Measurements from ENCODE around the gene C7. TPM values are rescaled to one million over a fixed set of nuclear protein-coding genes. Genes with fewer than 3 reads are reported as not detected.

Gene C7
- total and polyA plus RNA-seq, 8 donors, result 29.8 to 215 (median 56.6) TPM

- Histone ChIP-seq H3K9me3 (no peaks in the 10 kb centered on the region), H3K4me1 (no peaks in the 10 kb centered on the region), H3K27ac (no peak overlapping the region), H3K36me3 (no peaks in the 10 kb centered on the region), H3K27me3 (no peaks in the 10 kb centered on the region), H3K4me3 (no peak overlapping the region)
- ATAC-seq (no peak), FAIRE-seq (no peak), DNase-seq (no peak)
- TF ChIP-seq CTCF (IDR thresholded peaks at IDR 0.05), result no peak
- intact Hi-C loops (cut with DNase I), result no loop called here
- 33 to 46% methylated on average over 3 of the region's 3 CpGs for WGBS, 2 donors
These were observed 67.5 kb downstream of the C7 start for GRCh38 chr5:40976836-40977235.

GRCh38 chr5:40981420-40981819, 72.1 kb downstream of the C7 start:
- H3K27me3 ChIP-seq, result no peaks in the 10 kb centered on the region
- ATAC-seq, result no peak
- no peaks in the 10 kb centered on the region for H3K4me1 ChIP-seq
- 87 to 93% methylated on average over 9 of the region's 9 CpGs for WGBS, 2 donors
- no peak for FAIRE-seq
- intact Hi-C loops (cut with DNase I), result no loop called here
- H3K27ac ChIP-seq, result no peak overlapping the region
- no peak for TF ChIP-seq CTCF (IDR thresholded peaks at IDR 0.05)
- DNase-seq, result no peak
- no peaks in the 10 kb centered on the region for H3K36me3 ChIP-seq
- H3K4me3 ChIP-seq, result no peak overlapping the region
- H3K9me3 ChIP-seq, result no peaks in the 10 kb centered on the region

GRCh38 chr5:40983781-40984180, 74.5 kb downstream of the C7 start:
- Histone ChIP-seq H3K4me3 (no peak overlapping the region), H3K4me1 (no peaks in the 10 kb centered on the region), H3K27ac (no peak overlapping the region), H3K9me3 (no peaks in the 10 kb centered on the region), H3K36me3 (no peaks in the 10 kb centered on the region), H3K27me3 (no peaks in the 10 kb centered on the region)
- WGBS, 2 donors, result 75 to 79% methylated on average over 3 of the region's 3 CpGs
- ATAC-seq (no peak), DNase-seq (no peak), FAIRE-seq (no peak)
- TF ChIP-seq CTCF (IDR thresholded peaks at IDR 0.05), result no peak
- intact Hi-C loops (cut with DNase I), result no loop called here

- Histone ChIP-seq H3K9me3 (no peaks in the 10 kb centered on the region), H3K27ac (no peak overlapping the region), H3K36me3 (no peaks in the 10 kb centered on the region), H3K4me3 (no peak overlapping the region), H3K27me3 (no peaks in the 10 kb centered on the region), H3K4me1 (no peaks in the 10 kb centered on the region)
- no peak for DNase-seq
- WGBS, 2 donors, result 79% methylated on average over 3 of the region's 3 CpGs
- ATAC-seq, result no peak
- TF ChIP-seq CTCF (IDR thresholded peaks at IDR 0.05), result no peak
- intact Hi-C loops (cut with DNase I), result no loop called here
- FAIRE-seq, result no peak
These were observed 75.6 kb downstream of the C7 start for GRCh38 chr5:40984884-40985283.

GRCh38 chr5:40985501-40985900, 76.2 kb downstream of the C7 start:
- DNase-seq, result no peak
- Histone ChIP-seq H3K9me3 (no peaks in the 10 kb centered on the region), H3K27me3 (no peaks in the 10 kb centered on the region), H3K36me3 (no peaks in the 10 kb centered on the region), H3K4me3 (no peak overlapping the region), H3K4me1 (peaks cover 0 to 4% (median 0%) of the 10 kb centered on the region in 3 donors), H3K27ac (no peak overlapping the region)
- ATAC-seq, result no peak
- WGBS, 2 donors, result 29 to 55% methylated on average over 4 of the region's 4 CpGs
- no peak for TF ChIP-seq CTCF (IDR thresholded peaks at IDR 0.05)
- FAIRE-seq, result no peak
- intact Hi-C loops (cut with DNase I), result no loop called here
